HG02938 (cell line): ENCODE results near the gene ZSWIM5.

ENCODE experiments used
- ATAC-seq: cut with Tn5 transposase; IDR thresholded peaks from one replicate; pipeline ENCODE4 v1.9.1; 2021; ENCODE audit warnings: mild to moderate bottlenecking, moderate library complexity; ENCODE audit not compliant: unreplicated experiment

Gene ZSWIM5

GRCh38 chr1:45037456-45037855 is 168.9 kb downstream of the ZSWIM5 start:
- ATAC-seq = no peak

GRCh38 chr1:45035631-45036301 is 170.6 kb downstream of the ZSWIM5 start:
- ATAC-seq = no peak

GRCh38 chr1:45033356-45033755 is 173.0 kb downstream of the ZSWIM5 start:
- no peak for ATAC-seq

GRCh38 chr1:45032837-45033236 is 173.6 kb downstream of the ZSWIM5 start:
- no peak for ATAC-seq

- no peak for ATAC-seq
Measured at GRCh38 chr1:45026446-45026845, 180.0 kb downstream of the ZSWIM5 start.

GRCh38 chr1:45023663-45024062 is 182.7 kb downstream of the ZSWIM5 start:
- ATAC-seq = no peak

GRCh38 chr1:45018599-45019230 is 187.7 kb downstream of the ZSWIM5 start:
- ATAC-seq = peak; percentile 61

- no peak for ATAC-seq
Measured at GRCh38 chr1:45016767-45017166, 189.6 kb downstream of the ZSWIM5 start.

- ATAC-seq = no peak
Measured at GRCh38 chr1:45016090-45016697, 190.2 kb downstream of the ZSWIM5 start.

GRCh38 chr1:45015683-45016082 is 190.7 kb downstream of the ZSWIM5 start:
- no peak for ATAC-seq

GRCh38 chr1:45014321-45015028 is 191.9 kb downstream of the ZSWIM5 start:
- no peak for ATAC-seq

GRCh38 chr1:45013551-45014209 is 192.7 kb downstream of the ZSWIM5 start:
- ATAC-seq = no peak

- no peak for ATAC-seq
Measured at GRCh38 chr1:45012639-45013278, 193.6 kb downstream of the ZSWIM5 start.

GRCh38 chr1:45011837-45012638 is 194.4 kb downstream of the ZSWIM5 start, which contains the start of gene UROD:
Gene UROD, plus strand, starts transcription at chr1:45012254. Its CDS starts 12 bp downstream, at chr1:45012266.
- ATAC-seq = peak; percentile 52

GRCh38 chr1:45010855-45011811 is 195.3 kb downstream of the ZSWIM5 start, which contains the start of gene HECTD3:
Gene HECTD3, minus strand, starts transcription at chr1:45011324. Its CDS starts 67 bp downstream, at chr1:45011257.
- peak; percentile 65 for ATAC-seq

GRCh38 chr1:45009956-45010854 is 196.2 kb downstream of the ZSWIM5 start:
- no peak for ATAC-seq

GRCh38 chr1:45009296-45009865 is 197.0 kb downstream of the ZSWIM5 start:
- ATAC-seq = no peak
